GM12872 (cell line): ENCODE data around the gene NFAT5.

Experiments
- TF ChIP-seq, protein P1 (sequence below): IDR thresholded peaks from 3 replicates; pipeline ENCODE4 v1.5.1; 2011; ENCODE audit warnings: low read depth, mild to moderate bottlenecking, low read length, moderate library complexity; ENCODE audit not compliant: insufficient read depth

NFAT5 gene

DNA sequence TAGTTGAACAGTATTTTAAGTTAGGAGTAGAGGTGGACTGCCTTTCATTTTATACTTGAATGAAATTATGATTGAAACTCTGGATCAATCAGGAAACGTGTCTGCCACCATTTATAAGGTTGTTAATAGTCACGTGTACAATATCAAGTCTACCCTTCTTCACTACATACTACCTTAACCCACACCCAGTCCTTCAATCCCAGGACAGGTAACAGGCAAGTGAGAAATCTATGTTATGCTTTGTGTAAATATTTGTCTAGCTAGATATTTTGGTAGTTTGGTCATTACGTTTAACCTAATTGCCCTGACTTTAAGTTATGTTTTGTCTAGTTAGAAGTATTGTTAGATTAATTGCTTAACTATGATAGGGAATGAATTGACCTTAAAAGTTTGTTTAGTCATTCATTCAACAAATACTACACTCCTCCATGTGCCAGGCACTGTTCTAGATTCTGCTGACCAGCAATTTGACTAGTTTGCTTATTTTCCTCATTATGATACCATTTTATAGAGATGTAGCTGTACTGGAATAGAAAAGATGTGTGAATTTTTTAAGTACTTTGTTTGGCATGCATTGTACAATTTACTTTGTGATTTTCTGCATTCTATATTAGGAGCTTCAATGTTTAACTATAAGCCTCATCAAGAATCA lies 88.6 kb downstream of the NFAT5 start:
- TF ChIP-seq, protein P1, sequence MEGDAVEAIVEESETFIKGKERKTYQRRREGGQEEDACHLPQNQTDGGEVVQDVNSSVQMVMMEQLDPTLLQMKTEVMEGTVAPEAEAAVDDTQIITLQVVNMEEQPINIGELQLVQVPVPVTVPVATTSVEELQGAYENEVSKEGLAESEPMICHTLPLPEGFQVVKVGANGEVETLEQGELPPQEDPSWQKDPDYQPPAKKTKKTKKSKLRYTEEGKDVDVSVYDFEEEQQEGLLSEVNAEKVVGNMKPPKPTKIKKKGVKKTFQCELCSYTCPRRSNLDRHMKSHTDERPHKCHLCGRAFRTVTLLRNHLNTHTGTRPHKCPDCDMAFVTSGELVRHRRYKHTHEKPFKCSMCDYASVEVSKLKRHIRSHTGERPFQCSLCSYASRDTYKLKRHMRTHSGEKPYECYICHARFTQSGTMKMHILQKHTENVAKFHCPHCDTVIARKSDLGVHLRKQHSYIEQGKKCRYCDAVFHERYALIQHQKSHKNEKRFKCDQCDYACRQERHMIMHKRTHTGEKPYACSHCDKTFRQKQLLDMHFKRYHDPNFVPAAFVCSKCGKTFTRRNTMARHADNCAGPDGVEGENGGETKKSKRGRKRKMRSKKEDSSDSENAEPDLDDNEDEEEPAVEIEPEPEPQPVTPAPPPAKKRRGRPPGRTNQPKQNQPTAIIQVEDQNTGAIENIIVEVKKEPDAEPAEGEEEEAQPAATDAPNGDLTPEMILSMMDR: no peak

DNA sequence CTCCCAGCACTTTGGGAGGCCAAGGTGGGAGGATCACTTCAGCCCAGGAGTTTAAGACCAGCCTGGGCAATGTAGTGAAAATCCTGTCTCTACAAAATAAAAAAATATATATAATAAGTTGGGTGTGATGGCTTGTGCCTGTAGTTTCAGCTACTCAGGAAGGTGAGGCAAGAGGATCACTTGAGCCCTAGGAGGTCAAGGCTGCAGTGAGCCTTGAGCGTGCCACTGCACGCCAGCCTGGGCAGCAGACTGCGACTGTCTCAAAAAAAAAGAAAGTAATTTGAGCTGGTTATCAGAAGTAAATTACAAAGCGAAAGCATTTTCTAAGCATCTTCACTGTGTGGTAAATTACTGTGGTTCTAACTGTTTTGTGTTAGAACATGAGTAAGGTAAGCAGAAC lies 94.4 kb downstream of the NFAT5 start:
- TF ChIP-seq, protein P1: no peak

DNA sequence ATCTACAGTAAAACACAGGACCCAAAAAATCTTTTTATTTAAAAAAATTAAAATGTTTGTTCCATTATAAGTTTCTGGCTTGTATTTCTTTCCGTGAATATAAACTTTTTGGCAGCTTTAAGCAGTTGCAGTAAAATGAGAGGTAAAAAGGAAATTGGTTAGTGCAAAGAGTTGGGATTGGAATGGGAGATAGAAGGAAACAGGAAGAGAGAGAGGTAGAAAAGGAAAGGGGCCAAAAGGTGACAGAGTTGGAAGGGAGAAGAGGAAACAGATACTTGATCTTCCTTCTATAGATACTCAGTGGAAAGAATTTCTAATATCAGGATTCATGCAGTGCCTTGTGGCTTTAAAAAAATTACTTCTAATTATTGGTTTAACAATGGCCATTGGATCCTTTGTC lies 97.1 kb downstream of the NFAT5 start:
- TF ChIP-seq, protein P1: no peak

DNA sequence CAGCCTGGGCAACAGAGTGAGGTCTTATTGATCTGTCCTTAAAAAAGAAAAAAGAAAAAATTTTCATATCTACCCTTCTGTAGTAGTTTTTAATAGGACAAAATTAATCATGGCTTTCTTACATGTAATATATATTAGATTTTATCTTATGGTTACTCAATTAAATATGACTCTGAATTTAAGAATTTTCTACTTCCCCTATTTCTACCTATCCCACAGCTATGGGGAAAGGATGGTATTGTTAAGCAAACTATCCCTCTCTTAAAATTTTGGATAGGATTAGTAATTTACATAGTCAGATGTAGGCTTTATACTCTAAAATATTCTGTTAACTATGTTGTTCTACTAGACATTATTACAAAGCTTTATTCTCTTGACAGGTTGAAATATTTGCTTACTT lies 98.1 kb downstream of the NFAT5 start:
- TF ChIP-seq, protein P1: no peak

DNA sequence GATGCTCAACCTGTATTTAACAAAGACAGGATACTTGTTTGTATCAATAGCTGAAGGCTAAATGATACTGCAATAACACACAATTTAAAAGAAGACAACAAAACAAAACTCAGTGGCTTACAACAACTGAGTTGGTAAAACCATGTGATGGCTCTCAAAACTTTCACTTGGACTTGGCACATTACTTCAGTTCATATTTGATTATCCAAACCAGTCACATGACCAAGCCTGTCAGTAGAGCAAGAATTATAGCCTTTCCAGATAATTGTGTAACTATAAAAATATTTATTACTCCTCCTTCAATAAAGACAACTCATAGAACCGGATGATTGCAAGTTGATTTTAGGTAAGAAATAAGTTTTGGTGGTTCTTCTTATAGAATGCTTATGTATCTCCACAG lies 103.8 kb downstream of the NFAT5 start:
- TF ChIP-seq, protein P1: no peak

DNA sequence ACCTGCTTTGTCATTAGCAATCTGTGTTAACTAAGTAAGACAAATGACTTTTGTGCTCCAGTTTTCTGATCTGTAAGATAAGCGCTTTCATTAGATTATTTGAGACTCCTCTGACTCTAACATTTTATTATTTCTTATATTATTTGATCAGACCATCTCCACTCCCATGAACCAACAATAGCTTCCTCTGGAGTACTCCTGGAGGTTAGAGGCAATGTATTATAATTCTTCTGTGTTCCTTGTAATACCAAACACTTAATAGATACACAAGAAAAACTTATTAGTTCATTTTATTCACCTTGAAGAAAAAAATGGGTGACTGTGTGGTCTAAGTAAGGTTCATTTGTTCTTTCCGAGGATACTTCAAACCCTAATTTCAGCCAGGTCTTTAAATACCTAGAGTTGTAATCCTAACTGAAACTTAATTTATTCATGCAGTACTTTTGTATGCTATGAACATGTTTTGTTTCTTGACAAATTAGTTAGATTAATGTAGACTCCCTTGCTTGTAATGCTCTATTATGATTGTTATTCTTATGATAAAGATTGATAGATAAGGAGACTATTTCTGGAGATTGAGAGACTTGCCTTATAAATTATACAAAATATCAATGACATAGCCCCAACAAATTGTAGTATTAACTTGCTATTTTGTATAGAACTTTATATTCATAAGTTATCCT lies 106.7 kb downstream of the NFAT5 start:
- TF ChIP-seq, protein P1: no peak

DNA sequence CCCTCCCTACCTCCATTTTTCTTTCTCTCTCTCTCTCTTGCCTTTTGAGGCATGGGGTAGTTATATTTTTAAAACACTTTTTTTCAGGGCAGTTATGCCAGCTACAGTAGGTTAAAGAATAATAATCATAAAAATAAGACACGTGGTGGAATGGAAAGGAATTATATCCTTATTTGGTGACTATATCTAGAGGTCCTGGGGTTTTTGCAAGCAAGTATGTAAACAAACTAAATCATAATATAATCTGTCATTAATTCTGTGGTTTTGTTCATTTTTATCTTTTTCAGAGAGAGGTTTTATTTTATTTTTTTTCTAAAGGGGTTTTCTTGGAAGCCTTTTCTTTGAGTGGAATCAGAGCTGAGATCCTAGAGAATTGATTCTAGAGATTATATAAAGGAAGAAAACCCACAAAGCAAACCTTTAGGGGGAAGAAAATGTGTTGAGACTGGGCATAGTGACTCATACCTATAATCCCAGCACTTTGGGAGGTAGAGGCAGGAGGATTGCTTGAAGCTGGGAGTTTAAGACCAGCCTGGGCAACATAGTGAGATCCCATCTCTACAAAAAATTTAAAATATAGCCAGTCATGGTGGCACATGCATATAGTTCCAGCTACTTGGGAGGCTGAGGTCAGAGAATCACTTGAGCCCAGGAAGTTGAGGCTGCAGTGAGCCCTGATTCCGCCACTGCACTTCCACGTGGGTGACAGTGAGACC lies 107.4 kb downstream of the NFAT5 start:
- TF ChIP-seq, protein P1: no peak
